Esophagus muscularis mucosa (tissue), 4 donors: ENCODE data around the gene TGFBRAP1. TPM values are rescaled to one million over a fixed set of nuclear protein-coding genes. Genes with fewer than 3 reads are reported as not detected.

ENCODE experiments used
- DNase-seq: peaks from one replicate; pipeline ENCODE4 v3.0.0-alpha.2; 2017; ENCODE audit errors: extremely low spot score
- H3K27ac ChIP-seq, 4 donors: fragments of 200-600 bp; sonication (generic); replicated peaks in 1 of 4; 1 replicate in 3 of 4; 2 replicates in 1 of 4; pipeline ENCODE4 v1.5.1; 2016 to 2019; ENCODE audit warnings: mild to moderate bottlenecking in 1 of 4
- H3K27me3 ChIP-seq, 4 donors: fragments of 200-600 bp; sonication (generic); one replicate each; pipeline versions ENCODE4 v1.5.1 to v1.6.0; 2016 to 2019
- H3K36me3 ChIP-seq, 4 donors: fragments of 200-600 bp; sonication (generic); one replicate each; pipeline ENCODE4 v1.5.1; 2016 to 2019
- H3K4me1 ChIP-seq, 4 donors: fragments of 200-600 bp; sonication (generic); one replicate each; pipeline ENCODE4 v1.5.1; 2016 to 2019
- H3K4me3 ChIP-seq, 4 donors: fragments of 200-600 bp; sonication (generic); 1 replicate in 2 of 4; 2 replicates in 2 of 4; pipeline ENCODE4 v1.5.1; 2016 to 2019; ENCODE audit warnings: mild to moderate bottlenecking in 4 of 4, moderate library complexity in 1 of 4
- H3K9me3 ChIP-seq, 4 donors: fragments of 200-600 bp; sonication (generic); 1 replicate in 3 of 4; 2 replicates in 1 of 4; pipeline ENCODE4 v1.5.1; 2016 to 2019
- CTCF ChIP-seq, 3 experiments: fragments of 200-600 bp in 2 of 3; fragments of 450-650 bp in 1 of 3; sonication (generic) in 2 of 3; IDR thresholded peaks; one replicate each; pipeline ENCODE4 v1.5.1; 2017 to 2019; ENCODE audit warnings: antibody characterized with exemption in 3 of 3, mild to moderate bottlenecking in 2 of 3, moderate library complexity in 1 of 3
- EP300 ChIP-seq: sonication (generic); formaldehyde crosslinking; IDR thresholded peaks from one replicate; pipeline ENCODE4 v1.6.1; 2017; ENCODE audit warnings: antibody characterized with exemption
- POLR2A ChIP-seq: fragments of 450-650 bp; IDR thresholded peaks from one replicate; pipeline ENCODE4 v1.6.1; 2017; ENCODE audit warnings: antibody characterized with exemption, moderate library complexity, mild to moderate bottlenecking, low read depth
- POLR2AphosphoS5 ChIP-seq, 2 donors: sonication (generic); formaldehyde crosslinking; IDR thresholded peaks; one replicate each; pipeline ENCODE4 v1.6.1; 2017; ENCODE audit warnings: antibody characterized with exemption in 2 of 2
- WGBS: methylation state at CpG from one replicate; pipeline ENCODE4 v1.1.5; 2018; 5-methylcytosine and 5-hydroxymethylcytosine counted together
- intact Hi-C: fragments of 100-400 bp; cut with DNase I; formaldehyde crosslinking; loops from one replicate; pipeline ENCODE4 v1.15.1; 2023
- total RNA-seq, 4 donors: library from RNA; depleted of rRNA; stranded (reverse); fragments of >200 nt; gene quantifications; one replicate each; pipeline versions ENCODE4 v1.1.0 to v1.2.1, GENCODE V29; 2016

TGFBRAP1 gene
- total RNA-seq, 4 donors from 2014 or later: 20.8 to 34.4 (median 27.9) TPM

- intact Hi-C loops: no loop called here
- Histone ChIP-seq H3K4me3 (no peak overlapping the region), H3K27ac (no peak overlapping the region), H3K27me3 (no peaks in the 10 kb centered on the region), H3K9me3 (no peaks in the 10 kb centered on the region), H3K4me1 (no peaks in the 10 kb centered on the region), H3K36me3 (no peaks in the 10 kb centered on the region)
- 66% methylated on average over 5 of the region's 5 CpGs for WGBS
- peak; percentile 70 for DNase-seq
- TF ChIP-seq CTCF (IDR thresholded peaks at IDR 0.05) (no peak), EP300 (no peak), POLR2A (no peak), POLR2AphosphoS5 (IDR thresholded peaks at IDR 0.05) (no peak)
Measured at GRCh38 chr2:105215586-105216192, 113.8 kb downstream of the TGFBRAP1 start.

Other genes starting within 250 kb of the TGFBRAP1 start
- gene GPR45, start 88.0 kb downstream of the TGFBRAP1 start, total RNA-seq: not detected
- gene C2orf49, start 7.8 kb upstream of the TGFBRAP1 start, total RNA-seq: 10 to 100 TPM; 16.4 to 19.5 (median 17.7) TPM
- 100 to 1,000 TPM in 1 of 4 donors, 10 to 100 TPM in 3; 81.8 to 114 (median 87.9) TPM for gene FHL2, start 69.3 kb upstream of the TGFBRAP1 start, total RNA-seq